Measurements from ENCODE around the gene AGA. TPM values are rescaled to one million over a fixed set of nuclear protein-coding genes. Genes with fewer than 3 reads are reported as not detected.

AGA gene
- total and polyA plus RNA-seq, 8 donors = 24.3 to 33.2 (median 28.6) TPM

GRCh38 chr4:177487977-177488376 lies 45.7 kb upstream of the AGA start:
- Histone ChIP-seq H3K4me3 (no peak overlapping the region), H3K4me1 (no peaks in the 10 kb centered on the region), H3K36me3 (no peaks in the 10 kb centered on the region), H3K9me3 (no peaks in the 10 kb centered on the region), H3K27me3 (no peaks in the 10 kb centered on the region), H3K27ac (no peak overlapping the region)
- intact Hi-C loops (cut with DNase I) = no loop called here
- no peak for DNase-seq
- ATAC-seq = no peak
- no peak for TF ChIP-seq CTCF (IDR thresholded peaks at IDR 0.05)

- DNase-seq (no peak), ATAC-seq (no peak)
- Histone ChIP-seq H3K27me3 (no peaks in the 10 kb centered on the region), H3K36me3 (no peaks in the 10 kb centered on the region), H3K9me3 (no peaks in the 10 kb centered on the region), H3K4me1 (no peaks in the 10 kb centered on the region), H3K27ac (no peak overlapping the region), H3K4me3 (no peak overlapping the region)
- no peak for TF ChIP-seq CTCF (IDR thresholded peaks at IDR 0.05)
- intact Hi-C loops (cut with DNase I) = no loop called here
Measured at GRCh38 chr4:177485528-177485927, 43.3 kb upstream of the AGA start.

- intact Hi-C loops (cut with DNase I) = no loop called here
Measured at GRCh38 chr4:177484613-177485021, 42.4 kb upstream of the AGA start.

GRCh38 chr4:177483760-177484159 lies 41.5 kb upstream of the AGA start:
- ATAC-seq (no peak), DNase-seq (no peak)
- intact Hi-C loops (cut with DNase I) = no loop called here
- Histone ChIP-seq H3K9me3 (no peaks in the 10 kb centered on the region), H3K27ac (no peak overlapping the region), H3K27me3 (no peaks in the 10 kb centered on the region), H3K36me3 (no peaks in the 10 kb centered on the region), H3K4me3 (no peak overlapping the region), H3K4me1 (no peaks in the 10 kb centered on the region)
- no peak for TF ChIP-seq CTCF (IDR thresholded peaks at IDR 0.05)

More at GRCh38 chr4:177484613-177485021, 42.4 kb upstream of the AGA start:
- no peak for DNase-seq
- Histone ChIP-seq H3K4me1 (no peaks in the 10 kb centered on the region), H3K27ac (no peak overlapping the region), H3K4me3 (no peak overlapping the region), H3K36me3 (no peaks in the 10 kb centered on the region), H3K9me3 (no peaks in the 10 kb centered on the region), H3K27me3 (no peaks in the 10 kb centered on the region)
- TF ChIP-seq CTCF (IDR thresholded peaks at IDR 0.05) = no peak
- no peak for ATAC-seq

GRCh38 chr4:177483271-177483670 lies 41.0 kb upstream of the AGA start:
- Histone ChIP-seq H3K9me3 (no peaks in the 10 kb centered on the region), H3K27me3 (no peaks in the 10 kb centered on the region), H3K36me3 (no peaks in the 10 kb centered on the region), H3K4me3 (no peak overlapping the region), H3K4me1 (no peaks in the 10 kb centered on the region), H3K27ac (no peak overlapping the region)
- intact Hi-C loops (cut with DNase I) = no loop called here
- no peak for DNase-seq
- ATAC-seq = no peak
- no peak for TF ChIP-seq CTCF (IDR thresholded peaks at IDR 0.05)

Data from left lung (tissue), 10 donors.